SK-N-SH treated with all-trans-retinoic acid at 6 μM for 48 hours (cell line): Measurements from ENCODE around the gene ZHX3.

Source experiments
- ATAC-seq: fragments of 200-7000 bp; cut with Tn5 transposase; 3 replicates; pipeline ENCODE4 v1.9.1; 2020; ENCODE audit warnings: mild to moderate bottlenecking, moderate library complexity
- ARNTL ChIP-seq: fragments of 450-650 bp; formaldehyde crosslinking; IDR thresholded peaks from 2 replicates; pipeline ENCODE4 v1.5.0; 2020; ENCODE audit warnings: low read depth, mild to moderate bottlenecking, moderate library complexity, borderline replicate concordance
- BACH2 ChIP-seq: fragments of 250-450 bp; sonication (Bioruptor Pico); IDR thresholded peaks from 2 replicates; pipeline ENCODE4 v1.9.0; 2021; ENCODE audit warnings: mild to moderate bottlenecking, borderline replicate concordance
- CREB5 ChIP-seq: fragments of 250-450 bp; sonication (Bioruptor Pico); IDR thresholded peaks from 2 replicates; pipeline ENCODE4 v1.5.1; 2020; ENCODE audit warnings: low read depth, mild to moderate bottlenecking, moderate library complexity
- CSDC2 ChIP-seq: fragments of 250-450 bp; sonication (Bioruptor Pico); IDR thresholded peaks from 2 replicates; pipeline ENCODE4 v1.5.0; 2020; ENCODE audit warnings: mild to moderate bottlenecking, moderate library complexity
- ESRRG ChIP-seq: fragments of 250-450 bp; sonication (Bioruptor Pico); IDR thresholded peaks from 2 replicates; pipeline ENCODE4 v1.6.1; 2021; ENCODE audit warnings: mild to moderate bottlenecking
- GLIS3 ChIP-seq: fragments of 250-450 bp; sonication (Bioruptor Pico); IDR thresholded peaks from 2 replicates; pipeline ENCODE4 v1.5.0; 2020; ENCODE audit warnings: mild to moderate bottlenecking, moderate library complexity
- ISL1 ChIP-seq: fragments of 250-450 bp; sonication (Bioruptor Pico); IDR thresholded peaks from 2 replicates; pipeline ENCODE4 v2.1.2; 2022; ENCODE audit warnings: mild to moderate bottlenecking, moderate library complexity
- OSR1 ChIP-seq: fragments of 250-450 bp; sonication (Bioruptor Pico); IDR thresholded peaks from 2 replicates; pipeline ENCODE4 v1.8.0; 2022; ENCODE audit warnings: moderate library complexity, mild to moderate bottlenecking, inconsistent platforms
- PPARA ChIP-seq: fragments of 250-450 bp; sonication (Bioruptor Pico); IDR thresholded peaks from 2 replicates; pipeline ENCODE4 v1.5.0; 2020; ENCODE audit warnings: mild to moderate bottlenecking, borderline replicate concordance
- RARB ChIP-seq: fragments of 250-450 bp; sonication (Bioruptor Pico); IDR thresholded peaks from 2 replicates; pipeline ENCODE4 v1.8.0; 2021; ENCODE audit warnings: mild to moderate bottlenecking, moderate library complexity
- SNAI2 ChIP-seq: fragments of 250-450 bp; sonication (Bioruptor Pico); IDR thresholded peaks from 2 replicates; pipeline ENCODE4 v1.5.0; 2020; ENCODE audit warnings: mild to moderate bottlenecking, moderate library complexity
- TCF4 ChIP-seq: fragments of 250-450 bp; sonication (Bioruptor Pico); IDR thresholded peaks from 2 replicates; pipeline ENCODE4 v1.8.0; 2021; ENCODE audit warnings: mild to moderate bottlenecking, moderate library complexity, borderline replicate concordance
- TOX ChIP-seq: fragments of 250-450 bp; sonication (Bioruptor Pico); IDR thresholded peaks from 2 replicates; pipeline ENCODE4 v1.8.0; 2021; ENCODE audit warnings: mild to moderate bottlenecking, moderate library complexity, borderline replicate concordance
- ZC3H10 ChIP-seq: fragments of 250-450 bp; sonication (Bioruptor Pico); IDR thresholded peaks from 2 replicates; pipeline ENCODE4 v1.5.1; 2021; ENCODE audit warnings: mild to moderate bottlenecking, moderate library complexity
- ZFP3 ChIP-seq: fragments of 250-450 bp; sonication (Bioruptor Pico); IDR thresholded peaks from 2 replicates; pipeline ENCODE4 v1.5.0; 2020; ENCODE audit warnings: mild to moderate bottlenecking, moderate library complexity
- ZFP30 ChIP-seq: fragments of 450-650 bp; formaldehyde crosslinking; IDR thresholded peaks from 2 replicates; pipeline ENCODE4 v1.5.0; 2022; ENCODE audit warnings: mild to moderate bottlenecking, moderate library complexity
- ZNF565 ChIP-seq: fragments of 450-650 bp; formaldehyde crosslinking; conservative IDR thresholded peaks from 2 replicates; pipeline ENCODE4 v1.5.0; 2020; ENCODE audit warnings: low read depth, mild to moderate bottlenecking, moderate library complexity
- ZNF70 ChIP-seq: fragments of 450-650 bp; formaldehyde crosslinking; IDR thresholded peaks from 2 replicates; pipeline ENCODE4 v1.5.0; 2020; ENCODE audit warnings: mild to moderate bottlenecking, moderate library complexity
- TF ChIP-seq, protein P1 (sequence below): fragments of 250-450 bp; sonication (Bioruptor Pico); IDR thresholded peaks from 2 replicates; pipeline ENCODE4 v1.8.0; 2020; ENCODE audit warnings: mild to moderate bottlenecking, moderate library complexity, borderline replicate concordance
- TF ChIP-seq, protein P2 (sequence below): fragments of 250-450 bp; sonication (Bioruptor Pico); IDR thresholded peaks from 2 replicates; pipeline ENCODE4 v1.5.1; 2021; ENCODE audit warnings: mild to moderate bottlenecking, moderate library complexity
- TF ChIP-seq, protein P3 (sequence below): fragments of 250-450 bp; sonication (Bioruptor Pico); IDR thresholded peaks from 2 replicates; pipeline ENCODE4 v1.8.0; 2021; ENCODE audit warnings: low read depth, mild to moderate bottlenecking, moderate library complexity, borderline replicate concordance
- TF ChIP-seq, protein P4 (sequence below): fragments of 250-450 bp; sonication (Bioruptor Pico); IDR thresholded peaks from 2 replicates; pipeline ENCODE4 v1.5.0; 2020; ENCODE audit warnings: mild to moderate bottlenecking, moderate library complexity

The ZHX3 gene

GRCh38 chr20:41200446-41201202, 116.9 kb downstream of the ZHX3 start:
- TF ChIP-seq, protein P1, sequence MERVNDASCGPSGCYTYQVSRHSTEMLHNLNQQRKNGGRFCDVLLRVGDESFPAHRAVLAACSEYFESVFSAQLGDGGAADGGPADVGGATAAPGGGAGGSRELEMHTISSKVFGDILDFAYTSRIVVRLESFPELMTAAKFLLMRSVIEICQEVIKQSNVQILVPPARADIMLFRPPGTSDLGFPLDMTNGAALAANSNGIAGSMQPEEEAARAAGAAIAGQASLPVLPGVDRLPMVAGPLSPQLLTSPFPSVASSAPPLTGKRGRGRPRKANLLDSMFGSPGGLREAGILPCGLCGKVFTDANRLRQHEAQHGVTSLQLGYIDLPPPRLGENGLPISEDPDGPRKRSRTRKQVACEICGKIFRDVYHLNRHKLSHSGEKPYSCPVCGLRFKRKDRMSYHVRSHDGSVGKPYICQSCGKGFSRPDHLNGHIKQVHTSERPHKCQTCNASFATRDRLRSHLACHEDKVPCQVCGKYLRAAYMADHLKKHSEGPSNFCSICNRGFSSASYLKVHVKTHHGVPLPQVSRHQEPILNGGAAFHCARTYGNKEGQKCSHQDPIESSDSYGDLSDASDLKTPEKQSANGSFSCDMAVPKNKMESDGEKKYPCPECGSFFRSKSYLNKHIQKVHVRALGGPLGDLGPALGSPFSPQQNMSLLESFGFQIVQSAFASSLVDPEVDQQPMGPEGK: no peak
- TF ChIP-seq ZC3H10 (CRISPR knock-in tag) (no peak), ZFP3 (CRISPR knock-in tag) (no peak)

GRCh38 chr20:41198443-41198842, 119.1 kb downstream of the ZHX3 start:
- no peak for ATAC-seq
- TF ChIP-seq ZFP30 (no peak), RARB (CRISPR knock-in tag) (no peak), TOX (CRISPR knock-in tag) (no peak), ZNF565 (CRISPR knock-in tag) (no peak), ARNTL (no peak), SNAI2 (CRISPR knock-in tag) (no peak), ZNF70 (no peak), CREB5 (no peak), PPARA (no peak), GLIS3 (CRISPR knock-in tag) (no peak), ESRRG (CRISPR knock-in tag) (no peak), TCF4 (no peak), CSDC2 (no peak)
- TF ChIP-seq, protein P2, sequence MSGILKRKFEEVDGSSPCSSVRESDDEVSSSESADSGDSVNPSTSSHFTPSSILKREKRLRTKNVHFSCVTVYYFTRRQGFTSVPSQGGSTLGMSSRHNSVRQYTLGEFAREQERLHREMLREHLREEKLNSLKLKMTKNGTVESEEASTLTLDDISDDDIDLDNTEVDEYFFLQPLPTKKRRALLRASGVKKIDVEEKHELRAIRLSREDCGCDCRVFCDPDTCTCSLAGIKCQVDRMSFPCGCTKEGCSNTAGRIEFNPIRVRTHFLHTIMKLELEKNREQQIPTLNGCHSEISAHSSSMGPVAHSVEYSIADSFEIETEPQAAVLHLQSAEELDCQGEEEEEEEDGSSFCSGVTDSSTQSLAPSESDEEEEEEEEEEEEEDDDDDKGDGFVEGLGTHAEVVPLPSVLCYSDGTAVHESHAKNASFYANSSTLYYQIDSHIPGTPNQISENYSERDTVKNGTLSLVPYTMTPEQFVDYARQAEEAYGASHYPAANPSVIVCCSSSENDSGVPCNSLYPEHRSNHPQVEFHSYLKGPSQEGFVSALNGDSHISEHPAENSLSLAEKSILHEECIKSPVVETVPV (CRISPR knock-in tag): no peak
- TF ChIP-seq, protein P1: no peak

More at GRCh38 chr20:41200446-41201202, 116.9 kb downstream of the ZHX3 start:
- no peak for ATAC-seq

- ATAC-seq: no peak
- TF ChIP-seq, protein P2 (CRISPR knock-in tag): no peak
- TF ChIP-seq, protein P3, sequence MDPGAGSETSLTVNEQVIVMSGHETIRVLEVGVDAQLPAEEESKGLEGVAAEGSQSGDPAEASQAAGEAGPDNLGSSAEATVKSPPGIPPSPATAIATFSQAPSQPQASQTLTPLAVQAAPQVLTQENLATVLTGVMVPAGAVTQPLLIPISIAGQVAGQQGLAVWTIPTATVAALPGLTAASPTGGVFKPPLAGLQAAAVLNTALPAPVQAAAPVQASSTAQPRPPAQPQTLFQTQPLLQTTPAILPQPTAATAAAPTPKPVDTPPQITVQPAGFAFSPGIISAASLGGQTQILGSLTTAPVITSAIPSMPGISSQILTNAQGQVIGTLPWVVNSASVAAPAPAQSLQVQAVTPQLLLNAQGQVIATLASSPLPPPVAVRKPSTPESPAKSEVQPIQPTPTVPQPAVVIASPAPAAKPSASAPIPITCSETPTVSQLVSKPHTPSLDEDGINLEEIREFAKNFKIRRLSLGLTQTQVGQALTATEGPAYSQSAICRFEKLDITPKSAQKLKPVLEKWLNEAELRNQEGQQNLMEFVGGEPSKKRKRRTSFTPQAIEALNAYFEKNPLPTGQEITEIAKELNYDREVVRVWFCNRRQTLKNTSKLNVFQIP: no peak
- TF ChIP-seq CREB5: no peak
- no peak for TF ChIP-seq OSR1
- TF ChIP-seq TOX (CRISPR knock-in tag): no peak
- TF ChIP-seq BACH2: no peak
- TF ChIP-seq ZFP30: no peak
- TF ChIP-seq RARB (CRISPR knock-in tag): no peak
- no peak for TF ChIP-seq ESRRG (CRISPR knock-in tag)
- no peak for TF ChIP-seq ZFP3 (CRISPR knock-in tag)
- TF ChIP-seq ISL1: no peak
- TF ChIP-seq ZC3H10 (CRISPR knock-in tag): no peak
- TF ChIP-seq, protein P4, sequence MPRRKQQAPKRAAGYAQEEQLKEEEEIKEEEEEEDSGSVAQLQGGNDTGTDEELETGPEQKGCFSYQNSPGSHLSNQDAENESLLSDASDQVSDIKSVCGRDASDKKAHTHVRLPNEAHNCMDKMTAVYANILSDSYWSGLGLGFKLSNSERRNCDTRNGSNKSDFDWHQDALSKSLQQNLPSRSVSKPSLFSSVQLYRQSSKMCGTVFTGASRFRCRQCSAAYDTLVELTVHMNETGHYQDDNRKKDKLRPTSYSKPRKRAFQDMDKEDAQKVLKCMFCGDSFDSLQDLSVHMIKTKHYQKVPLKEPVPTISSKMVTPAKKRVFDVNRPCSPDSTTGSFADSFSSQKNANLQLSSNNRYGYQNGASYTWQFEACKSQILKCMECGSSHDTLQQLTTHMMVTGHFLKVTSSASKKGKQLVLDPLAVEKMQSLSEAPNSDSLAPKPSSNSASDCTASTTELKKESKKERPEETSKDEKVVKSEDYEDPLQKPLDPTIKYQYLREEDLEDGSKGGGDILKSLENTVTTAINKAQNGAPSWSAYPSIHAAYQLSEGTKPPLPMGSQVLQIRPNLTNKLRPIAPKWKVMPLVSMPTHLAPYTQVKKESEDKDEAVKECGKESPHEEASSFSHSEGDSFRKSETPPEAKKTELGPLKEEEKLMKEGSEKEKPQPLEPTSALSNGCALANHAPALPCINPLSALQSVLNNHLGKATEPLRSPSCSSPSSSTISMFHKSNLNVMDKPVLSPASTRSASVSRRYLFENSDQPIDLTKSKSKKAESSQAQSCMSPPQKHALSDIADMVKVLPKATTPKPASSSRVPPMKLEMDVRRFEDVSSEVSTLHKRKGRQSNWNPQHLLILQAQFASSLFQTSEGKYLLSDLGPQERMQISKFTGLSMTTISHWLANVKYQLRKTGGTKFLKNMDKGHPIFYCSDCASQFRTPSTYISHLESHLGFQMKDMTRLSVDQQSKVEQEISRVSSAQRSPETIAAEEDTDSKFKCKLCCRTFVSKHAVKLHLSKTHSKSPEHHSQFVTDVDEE (CRISPR knock-in tag): no peak
- TF ChIP-seq GLIS3 (CRISPR knock-in tag): no peak
- TF ChIP-seq CSDC2: no peak
- no peak for TF ChIP-seq PPARA
Observed at GRCh38 chr20:41196653-41197225, 120.8 kb downstream of the ZHX3 start.
